HepG2 (cell line): ENCODE results near the gene TRABD. TPM values are rescaled to one million over a fixed set of nuclear protein-coding genes. Genes with fewer than 3 reads are reported as not detected.

ENCODE experiments used
- ATAC-seq: fragments of 200-7000 bp; cut with Tn5 transposase; 3 replicates; pipeline ENCODE4 v1.9.1; 2020; ENCODE audit warnings: mild to moderate bottlenecking, moderate library complexity
- BruUV-seq: library from RNA; stranded (reverse); fragments of 400-500 nt; replicated peaks from 2 replicates; lab custom pipeline; 2021; lab: Mats Ljungman, UMichigan
- CTCF ChIA-PET: fragments of 300-600 bp; formaldehyde crosslinking; extraction: SDS; loops from one replicate; lab custom pipeline; 2021; ENCODE audit warnings: low total read pairs, inconsistent platforms, low intra/inter-chr PET ratio; lab: Yijun Ruan, JAX
- POLR2A ChIA-PET: fragments of 350-600 bp; sonication (Branson Sonifier 250); formaldehyde crosslinking; loops from one replicate; lab custom pipeline; 2020; ENCODE audit warnings: antibody characterized with exemption, inconsistent platforms; lab: Yijun Ruan, JAX
- DNase-seq: peaks from one replicate; pipeline ENCODE4 v3.0.0-alpha.2; 2015; ENCODE audit warnings: low spot score
- FAIRE-seq: peaks from 3 replicates; lab custom pipeline; 2011; peaks lifted over from hg19 to GRCh38; lab: Jason Lieb, UNC
- H2AFZ ChIP-seq: one replicate; pipeline ENCODE4 v1.6.1; 2011; ENCODE audit warnings: low read length, inconsistent platforms
- H3K27ac ChIP-seq: fragments of 300-600 bp; 3 replicates; pipeline ENCODE4 v1.8.0; 2011; ENCODE audit warnings: mixed run types, mild to moderate bottlenecking, mixed read lengths, low read length, inconsistent platforms; ENCODE audit not compliant: insufficient read depth; ENCODE audit errors: extremely low read length
- H3K27me3 ChIP-seq, 2 experiments: fragments of 200-600 bp in 1 of 2; 2 replicates in 1 of 2; 3 replicates in 1 of 2; pipeline versions ENCODE4 v1.6.0 to v1.8.0; 2011; ENCODE audit warnings: low read length in 2 of 2, mild to moderate bottlenecking in 2 of 2, moderate library complexity in 2 of 2, inconsistent platforms in 1 of 2; ENCODE audit not compliant: insufficient read depth in 2 of 2, control insufficient read depth in 1 of 2
- H3K36me3 ChIP-seq, 2 experiments: fragments of 200-600 bp in 1 of 2; replicated peaks in 1 of 2; 2 replicates in 1 of 2; 3 replicates in 1 of 2; pipeline versions ENCODE4 v1.5.1 to v1.8.0; 2011; ENCODE audit warnings: low read length in 2 of 2, inconsistent platforms in 1 of 2; ENCODE audit not compliant: insufficient read depth in 2 of 2, control insufficient read depth in 1 of 2
- H3K4me1 ChIP-seq: 2 replicates; pipeline ENCODE4 v1.5.1; 2012; ENCODE audit warnings: low read length, inconsistent platforms; ENCODE audit not compliant: insufficient read depth
- H3K4me2 ChIP-seq: 2 replicates; pipeline ENCODE4 v1.6.0; 2011; ENCODE audit warnings: low read depth, low read length, inconsistent platforms
- H3K4me3 ChIP-seq, 3 experiments: fragments of 200-600 bp in 1 of 3; sonication (generic), shearing (Covaris generic) in 1 of 3; replicated peaks in 1 of 3; 2 replicates each; pipeline ENCODE4 v1.5.1; 2011 to 2016; ENCODE audit warnings: low read length in 3 of 3, inconsistent platforms in 2 of 3, low read depth in 2 of 3, mild to moderate bottlenecking in 2 of 3, control low read depth in 1 of 3, mixed read lengths in 1 of 3; ENCODE audit not compliant: insufficient read depth in 1 of 3
- H3K79me2 ChIP-seq: one replicate; pipeline ENCODE4 v1.6.1; 2011; ENCODE audit warnings: low read length, inconsistent platforms; ENCODE audit not compliant: insufficient read depth
- H3K9ac ChIP-seq: 2 replicates; pipeline ENCODE4 v1.6.0; 2011; ENCODE audit warnings: mild to moderate bottlenecking, low read depth, low read length, inconsistent platforms; ENCODE audit not compliant: insufficient read depth
- H3K9me3 ChIP-seq: 2 replicates; pipeline ENCODE4 v1.5.1; 2012; ENCODE audit warnings: mild to moderate bottlenecking, low read length
- H4K20me1 ChIP-seq: 2 replicates; pipeline ENCODE4 v1.6.0; 2011; ENCODE audit warnings: inconsistent platforms, mild to moderate bottlenecking, low read length, moderate library complexity; ENCODE audit not compliant: insufficient read depth
- CCDC6 ChIP-seq: sonication (generic); formaldehyde crosslinking; IDR thresholded peaks from 2 replicates; pipeline ENCODE4 v1.8.1; 2022; ENCODE audit warnings: mild to moderate bottlenecking, missing genetic modification reagents, moderate library complexity
- ELF1 ChIP-seq: sonication (generic); formaldehyde crosslinking; IDR thresholded peaks from 2 replicates; pipeline ENCODE4 v1.4.0; 2020; ENCODE audit warnings: missing genetic modification reagents
- KDM1A ChIP-seq: IDR thresholded peaks from 2 replicates; pipeline ENCODE4 v1.6.1; 2016; ENCODE audit warnings: missing compliant biosample characterization
- KMT2B ChIP-seq: IDR thresholded peaks from 2 replicates; pipeline ENCODE4 v1.6.1; 2016; ENCODE audit warnings: missing genetic modification reagents, missing compliant biosample characterization
- NR2F1 ChIP-seq, 2 experiments: fragments of 450-650 bp in 1 of 2; formaldehyde crosslinking in 1 of 2; IDR thresholded peaks; 2 replicates each; pipeline versions ENCODE4 v1.5.0 to v1.6.1; 2016 to 2020; ENCODE audit warnings: mild to moderate bottlenecking in 1 of 2, missing compliant biosample characterization in 1 of 2, missing genetic modification reagents in 1 of 2, moderate library complexity in 1 of 2
- NR2F2 ChIP-seq: IDR thresholded peaks from 2 replicates; pipeline ENCODE4 v1.6.1; 2012; ENCODE audit warnings: low read depth, inconsistent platforms, borderline replicate concordance
- NR2F6 ChIP-seq, 2 experiments: IDR thresholded peaks; 2 replicates each; pipeline ENCODE4 v1.6.1; 2016; ENCODE audit warnings: antibody characterized with exemption in 1 of 2, mild to moderate bottlenecking in 1 of 2
- TARDBP ChIP-seq: sonication (generic); formaldehyde crosslinking; IDR thresholded peaks from 2 replicates; pipeline ENCODE4 v1.8.0; 2022; ENCODE audit warnings: mild to moderate bottlenecking, missing genetic modification reagents
- ZBTB8A ChIP-seq: sonication (generic); formaldehyde crosslinking; IDR thresholded peaks from 2 replicates; pipeline ENCODE4 v1.4.0; 2020; ENCODE audit warnings: mild to moderate bottlenecking, low read depth, missing genetic modification reagents, borderline replicate concordance
- ZNF382 ChIP-seq: sonication (generic); formaldehyde crosslinking; IDR thresholded peaks from 2 replicates; pipeline ENCODE4 v1.5.0; 2020; ENCODE audit warnings: missing genetic modification reagents, mild to moderate bottlenecking, borderline replicate concordance
- ZNF546 ChIP-seq: sonication (generic); formaldehyde crosslinking; conservative IDR thresholded peaks from 2 replicates; pipeline ENCODE4 v1.8.1; 2023; ENCODE audit warnings: mild to moderate bottlenecking, missing genetic modification reagents
- ZNF782 ChIP-seq: sonication (generic); formaldehyde crosslinking; IDR thresholded peaks from 2 replicates; pipeline ENCODE4 v1.4.0; 2020; ENCODE audit warnings: missing genetic modification reagents, mild to moderate bottlenecking, borderline replicate concordance
- WGBS: methylation state at CpG from one replicate; pipeline ENCODE4 v1.1.6; 2017; ENCODE audit warnings: low lambda C conversion rate; 5-methylcytosine and 5-hydroxymethylcytosine counted together
- in situ Hi-C: cut with HindIII; loops from 2 replicates; pipeline ENCODE4 v1.10.0; 2017; ENCODE audit warnings: low pct_unique_long_range_greater_than_20kb; ENCODE audit not compliant: extremely low pct_ligation_motif_present
- intact Hi-C: fragments of 100-400 bp; cut with micrococcal nuclease; formaldehyde crosslinking; loops from one replicate; pipeline ENCODE4 v1.10.0; 2022; ENCODE audit not compliant: unreplicated experiment
- polyA plus RNA-seq, 8 experiments: library from polyadenylated mRNA; depleted of rRNA in 3 of 8; stranded (reverse) in 7 of 8; unstranded in 1 of 8; fragments of >200 nt; fragmentation: Illumina TruSeq in 4 of 8; extraction: Trizol in 4 of 8; gene quantifications; 2 replicates each; pipeline versions ENCODE4 v1.2.1 to v1.2.3, GENCODE V29; 2011 to 2016; ENCODE audit warnings: low read depth in 4 of 8, missing spikeins in 1 of 8, mixed read lengths in 1 of 8; ENCODE audit not compliant: insufficient read depth in 1 of 8
- total RNA-seq, 5 experiments: library from RNA; depleted of rRNA; stranded (reverse); fragments of >200 nt; fragmentation: Illumina TruSeq; extraction: Trizol; gene quantifications; 2 replicates each; pipeline ENCODE4 v1.2.3, GENCODE V29; 2016; ENCODE audit warnings: low read depth in 1 of 5
- TF ChIP-seq, protein P1 (sequence below): sonication (generic); formaldehyde crosslinking; IDR thresholded peaks from 2 replicates; pipeline ENCODE4 v1.4.0; 2020; ENCODE audit warnings: missing genetic modification reagents
- TF ChIP-seq, protein P2 (sequence below): sonication (generic); formaldehyde crosslinking; IDR thresholded peaks from 2 replicates; pipeline ENCODE4 v1.5.0; 2020; ENCODE audit warnings: mild to moderate bottlenecking, missing genetic modification reagents
- TF ChIP-seq, protein P3 (sequence below): sonication (generic); formaldehyde crosslinking; conservative IDR thresholded peaks from 2 replicates; pipeline ENCODE4 v1.4.0; 2020; ENCODE audit warnings: missing genetic modification reagents
- TF ChIP-seq, protein P4 (sequence below): sonication (generic); formaldehyde crosslinking; IDR thresholded peaks from 2 replicates; pipeline ENCODE4 v1.4.0; 2020; ENCODE audit warnings: missing genetic modification reagents

The TRABD gene
- total and polyA plus RNA-seq, 2 of the 13 experiments (the other 11 are each of a cell fraction or from before 2014, with no cell fraction given), result 21.5 to 28.9 TPM

DNA sequence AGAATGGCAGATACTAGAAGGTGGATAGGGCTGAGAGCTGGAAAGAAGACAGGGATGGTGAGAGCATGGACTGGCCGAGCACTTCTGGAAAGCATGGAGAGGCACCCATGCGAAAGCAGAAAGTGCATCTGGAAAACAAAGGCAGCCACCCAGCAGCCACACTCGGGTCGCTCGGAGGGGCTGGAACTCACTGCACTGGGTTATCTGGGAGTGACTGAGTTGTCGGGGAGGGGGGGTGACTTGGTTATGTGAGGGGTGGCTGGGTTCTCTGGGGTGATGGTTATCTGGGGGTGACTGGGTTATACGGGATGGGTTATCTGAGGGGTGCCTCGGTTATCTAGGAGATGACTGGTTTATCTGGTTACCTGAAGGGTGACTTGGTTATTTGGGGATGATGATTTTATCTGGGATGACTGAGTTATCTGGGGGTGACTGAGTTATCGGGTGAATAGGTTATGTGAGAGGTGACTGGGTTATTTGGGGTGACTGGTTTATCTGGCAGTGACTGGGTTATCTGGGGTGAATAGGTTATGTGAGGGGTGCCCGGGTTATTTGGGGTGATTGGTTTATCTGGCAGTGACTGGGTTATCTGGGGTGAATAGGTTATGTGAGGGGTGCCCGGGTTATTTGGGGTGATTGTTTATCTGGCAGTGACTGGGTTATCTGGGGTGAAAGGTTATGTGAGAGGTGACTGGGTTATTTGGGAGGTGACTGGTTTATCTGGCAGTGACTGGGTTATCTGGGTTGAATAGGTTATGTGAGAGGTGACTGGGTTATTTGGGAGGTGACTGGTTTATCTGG is 17.8 kb upstream of the TRABD start:
- no peaks in the 10 kb centered on the region for H3K36me3 ChIP-seq
- no peaks in the 10 kb centered on the region for H4K20me1 ChIP-seq
- CTCF ChIA-PET, result no interaction called here
- H3K4me1 ChIP-seq, result peaks cover 19% of the 10 kb centered on the region
- no peak overlapping the region for H3K4me3 ChIP-seq
- ATAC-seq (no peak), DNase-seq (no peak), FAIRE-seq (no peak)
- H3K27me3 ChIP-seq, result peaks cover 0 to 18% of the 10 kb centered on the region in 2 experiments; a peak in 2 of 5 replicates
- 2% methylated on average over 11 of the region's 11 CpGs for WGBS
- intact Hi-C loops, result no loop called here
- POLR2A ChIA-PET, result no interaction called here
- no TSS peak for BruUV-seq
- H3K4me2 ChIP-seq, result no peak overlapping the region
- no peak overlapping the region for H2AFZ ChIP-seq
- H3K9ac ChIP-seq, result no peak overlapping the region
- no peaks in the 10 kb centered on the region for H3K79me2 ChIP-seq
- in situ Hi-C loops, result no loop called here
- no peak overlapping the region for H3K27ac ChIP-seq
- H3K9me3 ChIP-seq, result no peaks in the 10 kb centered on the region
- TF ChIP-seq NR2F1 (CRISPR knock-in tag; IDR thresholded peaks at IDR 0.05) (no peak), ZNF546 (CRISPR knock-in tag) (no peak), CCDC6 (no peak), ZBTB8A (CRISPR knock-in tag) (no peak), TARDBP (no peak), NR2F6 (IDR thresholded peaks at IDR 0.05) (no peak), NR2F6 (CRISPR knock-in tag; IDR thresholded peaks at IDR 0.05) (no peak), KDM1A (CRISPR knock-in tag) (no peak), ZNF782 (CRISPR knock-in tag) (no peak), KMT2B (no peak), NR2F2 (no peak), ELF1 (CRISPR knock-in tag) (no peak), ZNF382 (CRISPR knock-in tag) (no peak)
- TF ChIP-seq, protein P1, sequence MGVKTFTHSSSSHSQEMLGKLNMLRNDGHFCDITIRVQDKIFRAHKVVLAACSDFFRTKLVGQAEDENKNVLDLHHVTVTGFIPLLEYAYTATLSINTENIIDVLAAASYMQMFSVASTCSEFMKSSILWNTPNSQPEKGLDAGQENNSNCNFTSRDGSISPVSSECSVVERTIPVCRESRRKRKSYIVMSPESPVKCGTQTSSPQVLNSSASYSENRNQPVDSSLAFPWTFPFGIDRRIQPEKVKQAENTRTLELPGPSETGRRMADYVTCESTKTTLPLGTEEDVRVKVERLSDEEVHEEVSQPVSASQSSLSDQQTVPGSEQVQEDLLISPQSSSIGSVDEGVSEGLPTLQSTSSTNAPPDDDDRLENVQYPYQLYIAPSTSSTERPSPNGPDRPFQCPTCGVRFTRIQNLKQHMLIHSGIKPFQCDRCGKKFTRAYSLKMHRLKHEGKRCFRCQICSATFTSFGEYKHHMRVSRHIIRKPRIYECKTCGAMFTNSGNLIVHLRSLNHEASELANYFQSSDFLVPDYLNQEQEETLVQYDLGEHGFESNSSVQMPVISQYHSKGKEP (CRISPR knock-in tag), result no peak
- TF ChIP-seq, protein P2, sequence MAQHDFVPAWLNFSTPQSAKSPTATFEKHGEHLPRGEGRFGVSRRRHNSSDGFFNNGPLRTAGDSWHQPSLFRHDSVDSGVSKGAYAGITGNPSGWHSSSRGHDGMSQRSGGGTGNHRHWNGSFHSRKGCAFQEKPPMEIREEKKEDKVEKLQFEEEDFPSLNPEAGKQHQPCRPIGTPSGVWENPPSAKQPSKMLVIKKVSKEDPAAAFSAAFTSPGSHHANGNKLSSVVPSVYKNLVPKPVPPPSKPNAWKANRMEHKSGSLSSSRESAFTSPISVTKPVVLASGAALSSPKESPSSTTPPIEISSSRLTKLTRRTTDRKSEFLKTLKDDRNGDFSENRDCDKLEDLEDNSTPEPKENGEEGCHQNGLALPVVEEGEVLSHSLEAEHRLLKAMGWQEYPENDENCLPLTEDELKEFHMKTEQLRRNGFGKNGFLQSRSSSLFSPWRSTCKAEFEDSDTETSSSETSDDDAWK (CRISPR knock-in tag), result no peak
- TF ChIP-seq, protein P3, sequence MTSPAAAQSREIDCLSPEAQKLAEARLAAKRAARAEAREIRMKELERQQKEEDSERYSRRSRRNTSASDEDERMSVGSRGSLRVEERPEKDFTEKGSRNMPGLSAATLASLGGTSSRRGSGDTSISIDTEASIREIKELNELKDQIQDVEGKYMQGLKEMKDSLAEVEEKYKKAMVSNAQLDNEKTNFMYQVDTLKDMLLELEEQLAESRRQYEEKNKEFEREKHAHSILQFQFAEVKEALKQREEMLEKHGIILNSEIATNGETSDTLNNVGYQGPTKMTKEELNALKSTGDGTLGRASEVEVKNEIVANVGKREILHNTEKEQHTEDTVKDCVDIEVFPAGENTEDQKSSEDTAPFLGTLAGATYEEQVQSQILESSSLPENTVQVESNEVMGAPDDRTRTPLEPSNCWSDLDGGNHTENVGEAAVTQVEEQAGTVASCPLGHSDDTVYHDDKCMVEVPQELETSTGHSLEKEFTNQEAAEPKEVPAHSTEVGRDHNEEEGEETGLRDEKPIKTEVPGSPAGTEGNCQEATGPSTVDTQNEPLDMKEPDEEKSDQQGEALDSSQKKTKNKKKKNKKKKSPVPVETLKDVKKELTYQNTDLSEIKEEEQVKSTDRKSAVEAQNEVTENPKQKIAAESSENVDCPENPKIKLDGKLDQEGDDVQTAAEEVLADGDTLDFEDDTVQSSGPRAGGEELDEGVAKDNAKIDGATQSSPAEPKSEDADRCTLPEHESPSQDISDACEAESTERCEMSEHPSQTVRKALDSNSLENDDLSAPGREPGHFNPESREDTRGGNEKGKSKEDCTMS, result no peak
- TF ChIP-seq, protein P4, sequence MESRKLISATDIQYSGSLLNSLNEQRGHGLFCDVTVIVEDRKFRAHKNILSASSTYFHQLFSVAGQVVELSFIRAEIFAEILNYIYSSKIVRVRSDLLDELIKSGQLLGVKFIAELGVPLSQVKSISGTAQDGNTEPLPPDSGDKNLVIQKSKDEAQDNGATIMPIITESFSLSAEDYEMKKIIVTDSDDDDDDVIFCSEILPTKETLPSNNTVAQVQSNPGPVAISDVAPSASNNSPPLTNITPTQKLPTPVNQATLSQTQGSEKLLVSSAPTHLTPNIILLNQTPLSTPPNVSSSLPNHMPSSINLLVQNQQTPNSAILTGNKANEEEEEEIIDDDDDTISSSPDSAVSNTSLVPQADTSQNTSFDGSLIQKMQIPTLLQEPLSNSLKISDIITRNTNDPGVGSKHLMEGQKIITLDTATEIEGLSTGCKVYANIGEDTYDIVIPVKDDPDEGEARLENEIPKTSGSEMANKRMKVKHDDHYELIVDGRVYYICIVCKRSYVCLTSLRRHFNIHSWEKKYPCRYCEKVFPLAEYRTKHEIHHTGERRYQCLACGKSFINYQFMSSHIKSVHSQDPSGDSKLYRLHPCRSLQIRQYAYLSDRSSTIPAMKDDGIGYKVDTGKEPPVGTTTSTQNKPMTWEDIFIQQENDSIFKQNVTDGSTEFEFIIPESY (CRISPR knock-in tag), result no peak
